GM12873 (cell line): Measurements from ENCODE around the gene SPATA3.

ENCODE experiments used
- CTCF ChIP-seq: IDR thresholded peaks from 2 replicates; pipeline ENCODE4 v1.5.1; 2012; ENCODE audit warnings: low read depth, mild to moderate bottlenecking, moderate library complexity, low read length, control low read depth; ENCODE audit not compliant: insufficient read depth; ENCODE audit errors: missing control alignments

Gene SPATA3

GRCh38 chr2:230982528-230982927 lies 13.4 kb upstream of the SPATA3 start:
- TF ChIP-seq CTCF: no peak

GRCh38 chr2:230983566-230983965 lies 12.4 kb upstream of the SPATA3 start:
- peak; percentile 17 for TF ChIP-seq CTCF

GRCh38 chr2:230984393-230985220 lies 11.3 kb upstream of the SPATA3 start:
- no peak for TF ChIP-seq CTCF

- TF ChIP-seq CTCF: no peak
Measured at GRCh38 chr2:230985519-230986231, 10.2 kb upstream of the SPATA3 start.

GRCh38 chr2:230986520-230987136 lies 9.3 kb upstream of the SPATA3 start:
- TF ChIP-seq CTCF: no peak

GRCh38 chr2:230987137-230988020 lies 8.5 kb upstream of the SPATA3 start:
- TF ChIP-seq CTCF: peak; percentile 84
